HG02981 (cell line): ENCODE measurements around the gene KRTAP10-7.
"Not testable (repeated sequence)": the region's sequence is repeated elsewhere in the genome, so short reads cannot be mapped to it uniquely, and the experiment has no call there.

ENCODE experiments used
- ATAC-seq: cut with Tn5 transposase; IDR thresholded peaks from one replicate; pipeline ENCODE4 v1.9.1; 2021; ENCODE audit warnings: mild to moderate bottlenecking, moderate library complexity; ENCODE audit not compliant: unreplicated experiment

The KRTAP10-7 gene

DNA sequence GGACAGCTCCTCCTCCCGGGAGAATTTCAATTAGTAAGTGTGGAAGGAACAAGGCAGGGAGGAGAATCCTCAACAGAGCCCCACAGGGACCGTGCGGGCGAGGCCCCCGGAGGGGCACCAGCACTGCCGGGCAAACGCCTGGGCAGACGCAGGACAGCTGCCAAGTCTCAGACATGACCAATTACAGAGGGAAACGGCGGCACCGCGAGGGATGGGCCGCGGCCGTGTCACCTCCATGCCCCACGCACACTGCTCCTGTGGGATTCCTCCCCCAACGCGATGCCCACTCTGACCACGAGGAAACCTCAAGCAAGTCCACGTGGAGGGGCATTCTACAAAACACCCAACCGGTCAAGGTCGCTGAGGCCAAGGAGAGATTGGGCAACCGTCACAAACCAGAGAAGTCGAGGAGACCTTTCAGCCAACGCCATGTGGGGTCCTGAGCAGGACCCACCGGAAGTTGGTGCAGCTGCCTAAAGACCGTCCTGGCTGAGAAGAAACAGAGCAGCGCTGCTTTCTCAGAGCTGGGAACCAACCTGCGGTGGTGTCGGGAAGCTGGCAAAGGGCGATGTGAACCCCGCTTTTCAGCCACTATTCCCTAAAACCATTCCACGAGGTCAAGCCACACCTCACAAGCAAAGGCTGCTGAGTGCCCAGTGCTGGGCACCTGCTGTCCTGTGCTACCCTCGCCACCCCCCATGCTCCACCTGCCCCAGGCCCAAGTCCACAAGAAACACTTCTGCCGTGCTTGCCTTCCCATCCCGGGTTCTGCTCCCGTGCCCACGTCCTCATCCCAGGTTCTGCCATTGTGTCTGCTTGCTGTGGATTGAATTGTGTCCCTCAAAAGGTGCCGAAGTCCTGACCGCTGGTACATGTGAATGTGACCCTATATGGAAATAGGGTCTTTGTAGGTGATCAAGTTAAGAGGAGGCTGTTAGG lies 28.3 kb upstream of the KRTAP10-7 start:
- no peak for ATAC-seq

DNA sequence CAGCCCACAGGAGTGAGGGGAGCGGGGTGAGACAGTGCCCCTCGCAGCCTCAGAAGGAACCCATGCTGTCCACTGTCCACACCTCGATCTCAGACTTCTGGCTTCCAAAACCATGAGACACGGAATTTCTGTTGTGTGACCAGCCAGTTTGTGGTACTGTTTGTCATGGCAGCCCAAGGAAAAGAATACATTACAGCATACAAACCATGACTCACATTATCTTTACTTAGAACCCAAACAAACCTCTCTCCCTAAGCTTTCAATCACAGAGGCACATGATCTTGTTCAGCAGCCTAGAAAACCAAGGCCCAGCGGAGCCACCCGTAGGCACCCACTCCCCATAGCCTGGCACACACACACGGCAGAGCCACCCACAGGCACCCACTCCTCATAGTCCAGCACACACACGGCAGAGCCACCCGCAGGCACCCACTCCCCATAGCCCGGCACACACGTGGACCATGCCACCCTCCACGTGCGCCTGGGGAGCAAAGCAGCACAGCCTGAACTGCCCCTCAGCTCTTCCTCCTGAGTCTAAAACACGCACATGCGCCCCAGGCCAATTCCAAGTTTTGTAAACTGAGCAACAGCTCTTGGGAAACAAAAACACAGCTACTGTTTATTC lies 27.3 kb upstream of the KRTAP10-7 start:
- ATAC-seq, result no peak

DNA sequence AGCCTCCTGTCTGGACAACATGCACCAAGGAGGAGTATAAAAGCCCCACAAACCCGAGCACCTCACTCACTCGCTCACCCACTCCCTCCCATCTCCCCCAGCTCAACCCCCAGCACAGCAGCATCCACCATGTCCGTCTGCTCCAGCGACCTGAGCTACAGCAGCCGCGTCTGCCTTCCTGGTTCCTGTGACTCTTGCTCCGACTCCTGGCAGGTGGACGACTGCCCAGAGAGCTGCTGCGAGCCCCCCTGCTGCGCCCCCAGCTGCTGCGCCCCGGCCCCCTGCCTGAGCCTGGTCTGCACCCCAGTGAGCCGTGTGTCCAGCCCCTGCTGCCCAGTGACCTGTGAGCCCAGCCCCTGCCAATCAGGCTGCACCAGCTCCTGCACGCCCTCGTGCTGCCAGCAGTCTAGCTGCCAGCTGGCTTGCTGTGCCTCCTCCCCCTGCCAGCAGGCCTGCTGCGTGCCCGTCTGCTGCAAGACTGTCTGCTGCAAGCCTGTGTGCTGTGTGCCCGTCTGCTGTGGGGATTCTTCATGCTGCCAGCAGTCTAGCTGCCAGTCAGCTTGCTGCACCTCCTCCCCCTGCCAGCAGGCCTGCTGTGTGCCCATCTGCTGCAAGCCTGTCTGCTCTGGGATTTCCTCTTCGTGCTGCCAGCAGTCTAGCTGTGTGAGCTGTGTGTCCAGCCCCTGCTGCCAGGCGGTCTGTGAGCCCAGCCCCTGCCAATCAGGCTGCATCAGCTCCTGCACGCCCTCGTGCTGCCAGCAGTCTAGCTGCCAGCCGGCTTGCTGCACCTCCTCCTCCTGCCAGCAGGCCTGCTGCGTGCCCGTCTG lies 26.6 kb upstream of the KRTAP10-7 start, which contains the start of gene KRTAP10-4:
KRTAP10-4 (plus strand) TSS at position 100 of the 827 bp plus-strand sequence; CDS start at position 130, 30 bp downstream.
- ATAC-seq, result not testable (repeated sequence)

DNA sequence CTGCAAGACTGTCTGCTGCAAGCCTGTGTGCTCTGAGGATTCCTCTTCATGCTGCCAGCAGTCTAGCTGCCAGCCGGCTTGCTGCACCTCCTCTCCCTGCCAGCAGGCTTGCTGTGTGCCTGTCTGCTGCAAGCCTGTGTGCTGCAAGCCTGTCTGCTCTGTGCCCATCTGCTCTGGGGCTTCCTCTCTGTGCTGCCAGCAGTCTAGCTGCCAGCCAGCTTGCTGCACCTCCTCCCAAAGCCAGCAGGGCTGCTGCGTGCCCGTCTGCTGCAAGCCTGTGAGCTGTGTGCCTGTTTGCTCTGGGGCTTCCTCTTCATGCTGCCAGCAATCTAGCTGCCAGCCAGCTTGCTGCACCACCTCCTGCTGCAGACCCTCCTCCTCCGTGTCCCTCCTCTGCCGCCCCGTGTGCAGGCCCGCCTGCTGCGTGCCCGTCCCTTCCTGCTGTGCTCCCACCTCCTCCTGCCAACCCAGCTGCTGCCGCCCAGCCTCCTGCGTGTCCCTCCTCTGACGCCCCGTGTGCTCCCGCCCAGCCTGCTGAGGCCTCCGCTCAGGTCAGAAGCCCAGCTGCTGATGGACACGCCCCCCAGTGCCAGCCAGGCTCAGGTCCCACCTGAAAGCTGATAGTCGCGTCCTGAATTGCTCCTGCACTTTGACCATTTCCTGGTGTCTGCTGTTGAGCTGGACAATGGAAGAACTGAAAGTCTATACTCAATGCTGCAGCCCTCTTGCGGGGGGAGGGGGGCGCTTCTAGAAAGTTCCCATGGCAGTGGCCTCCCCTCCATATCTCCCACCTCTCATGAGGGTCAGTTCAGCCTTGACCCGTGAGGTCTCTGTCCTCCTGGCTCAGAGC lies 25.7 kb upstream of the KRTAP10-7 start:
- ATAC-seq, result no peak

DNA sequence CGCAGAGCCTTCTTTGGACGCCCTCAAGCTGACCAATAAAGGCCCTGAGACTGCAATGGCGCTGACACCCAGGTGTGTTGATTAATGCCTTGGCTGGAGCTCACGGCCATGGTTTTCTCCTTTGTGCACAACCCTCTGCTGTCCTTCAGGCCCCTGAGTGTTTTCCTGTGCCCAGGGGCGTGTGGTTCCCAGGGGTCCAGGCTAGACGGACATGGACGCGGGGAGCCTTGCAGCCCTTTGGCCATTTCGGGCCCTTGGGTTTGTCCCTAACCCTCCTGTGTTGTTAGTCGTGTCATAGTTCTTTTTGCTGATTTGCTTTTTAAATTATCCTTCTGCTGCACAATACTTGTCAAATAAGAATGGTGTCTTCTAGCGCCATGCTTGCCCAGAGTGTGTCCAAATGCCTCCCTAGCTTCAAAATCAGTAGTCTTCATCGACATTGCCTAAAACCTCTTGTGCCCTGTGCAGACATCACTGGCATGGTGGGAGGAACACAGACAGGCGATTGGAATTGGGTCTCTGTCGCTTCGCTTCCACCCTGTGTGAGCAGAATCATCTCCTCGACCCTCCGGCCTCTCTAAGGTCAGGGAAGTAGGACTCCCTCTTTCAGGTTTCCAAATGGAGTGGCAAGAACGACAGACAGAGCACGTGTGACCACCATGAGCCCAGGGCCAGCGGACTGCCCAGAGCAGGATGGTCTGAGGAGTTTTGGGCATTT lies 24.9 kb upstream of the KRTAP10-7 start:
- ATAC-seq, result no peak

DNA sequence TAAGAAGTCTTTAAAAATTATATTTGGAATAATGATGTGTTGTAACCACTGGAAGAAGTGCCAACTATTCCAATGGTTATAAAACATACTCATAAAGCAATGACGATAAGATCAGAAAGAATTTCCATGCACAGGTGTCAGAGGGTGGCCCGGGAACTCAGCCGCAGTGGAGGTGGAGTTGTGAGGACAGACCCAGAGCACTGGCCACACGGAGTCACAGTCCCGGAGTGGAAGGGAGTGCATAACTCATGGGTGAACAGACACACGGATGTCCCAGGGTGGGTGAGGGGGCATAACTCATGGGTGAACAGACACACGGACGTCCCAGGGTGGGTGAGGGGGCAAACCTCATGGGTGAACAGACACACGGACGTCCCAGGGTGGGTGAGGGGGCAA lies 24.4 kb upstream of the KRTAP10-7 start:
- ATAC-seq, result no peak

DNA sequence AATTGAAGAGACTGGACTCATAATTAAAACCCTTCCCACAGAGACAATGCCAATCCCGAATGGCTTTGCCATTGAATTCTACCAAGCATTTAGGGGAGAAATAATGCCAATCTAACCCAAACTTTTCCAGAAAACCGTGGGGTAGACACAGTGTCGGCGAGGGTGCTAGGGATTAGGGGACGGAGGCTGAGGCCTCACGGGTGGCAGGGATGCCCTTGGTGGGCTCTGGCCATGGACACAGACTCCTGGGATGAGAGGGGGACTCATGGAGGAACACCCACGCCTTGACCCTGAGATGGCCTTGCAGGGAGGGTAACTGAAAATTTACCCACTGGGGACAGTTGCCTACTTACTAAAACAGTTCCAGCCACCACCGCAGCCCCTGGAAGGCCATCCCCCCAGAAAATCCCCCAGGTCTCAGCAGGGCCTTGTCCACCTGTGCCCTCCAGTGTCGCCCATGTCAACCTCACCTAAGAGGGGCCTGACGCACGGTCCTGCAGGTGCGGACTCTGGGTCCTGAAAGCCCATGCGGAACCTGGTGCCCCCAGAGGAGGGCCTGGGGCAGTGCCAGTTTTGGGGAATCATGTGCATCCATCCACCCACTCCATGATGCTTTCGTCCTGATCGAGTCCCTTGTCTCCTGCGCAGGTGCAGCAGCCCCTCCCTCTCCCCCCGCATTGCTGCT lies 21.9 kb upstream of the KRTAP10-7 start:
- no peak for ATAC-seq

DNA sequence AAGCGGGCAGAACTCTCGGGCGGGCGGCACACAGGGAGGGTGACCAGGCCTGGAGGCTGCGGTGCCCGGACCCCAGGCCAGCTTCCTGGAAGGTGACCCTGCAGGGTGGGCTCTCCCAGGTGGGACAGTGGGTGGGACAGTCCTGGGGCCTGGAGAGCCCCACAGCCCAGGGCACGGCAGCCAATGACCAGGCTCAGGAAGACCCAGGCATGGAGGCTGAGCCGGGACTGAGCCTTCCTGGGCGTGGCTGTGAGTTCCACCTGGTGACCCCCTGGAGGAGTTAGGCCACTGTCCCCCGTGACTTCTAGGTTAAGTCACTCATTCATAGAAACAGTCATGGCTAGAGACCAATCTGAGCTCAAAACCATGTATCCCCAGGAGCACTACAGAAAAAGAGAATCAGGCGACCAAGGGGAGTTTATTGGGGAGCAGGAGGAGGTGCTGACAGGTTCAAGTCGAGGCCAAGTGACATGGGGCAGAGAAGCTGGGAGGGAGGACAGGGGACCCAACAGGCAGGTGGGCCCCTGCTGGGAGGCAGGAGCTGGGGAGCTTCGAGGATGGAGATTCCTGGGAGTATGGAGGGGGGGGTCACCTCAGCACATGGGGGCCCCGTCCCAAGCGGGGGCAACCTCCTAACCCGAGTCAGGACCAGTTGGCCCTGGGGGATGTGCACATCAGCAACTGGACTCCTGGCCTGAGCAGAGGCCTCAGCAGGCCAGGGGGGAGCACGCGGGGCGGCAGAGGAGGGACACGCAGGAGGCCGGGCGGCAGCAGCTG lies 21.2 kb upstream of the KRTAP10-7 start:
- no peak for ATAC-seq

DNA sequence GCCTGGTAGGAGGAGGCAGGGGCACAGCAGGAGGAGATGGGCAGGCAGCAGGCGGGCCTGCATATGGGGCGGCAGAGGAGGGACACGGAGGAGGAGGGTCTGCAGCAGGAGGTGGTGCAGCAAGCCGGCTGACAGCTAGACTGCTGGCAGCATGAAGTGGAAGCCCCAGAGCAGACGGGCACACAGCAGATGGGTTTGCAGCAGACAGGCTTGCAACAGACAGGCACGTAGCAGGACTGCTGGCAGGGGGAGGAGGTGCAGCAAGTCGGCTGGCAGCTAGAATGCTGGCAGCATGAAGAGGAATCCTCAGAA lies 20.6 kb upstream of the KRTAP10-7 start:
- ATAC-seq, result no peak

DNA sequence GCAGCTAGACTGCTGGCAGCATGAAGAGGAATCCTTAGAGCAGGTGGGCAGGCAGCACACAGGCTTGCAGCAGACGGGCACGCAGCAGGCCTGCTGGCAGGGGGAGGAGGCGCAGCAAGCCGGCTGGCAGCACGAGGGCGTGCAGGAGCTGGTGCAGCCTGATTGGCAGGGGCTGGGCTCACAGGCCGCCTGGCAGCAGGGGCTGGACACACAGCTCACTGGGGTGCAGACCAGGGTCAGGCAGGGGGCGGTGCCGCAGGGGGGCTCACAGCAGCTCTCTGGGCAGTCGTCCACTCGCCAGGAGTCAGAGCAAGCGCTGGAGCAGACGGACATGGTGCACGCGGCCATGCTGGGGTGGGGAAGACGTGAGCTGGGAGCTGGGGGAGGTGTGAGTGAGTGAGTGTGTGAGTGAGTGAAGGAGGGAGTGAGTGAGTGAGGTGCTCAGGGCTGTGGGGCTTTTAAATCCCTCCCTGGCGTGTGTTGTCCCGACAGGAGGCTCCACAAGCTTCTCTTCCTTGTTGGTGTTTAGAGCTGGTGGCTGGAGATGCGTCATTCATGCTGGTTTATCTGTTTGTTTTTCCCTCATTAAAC lies 20.1 kb upstream of the KRTAP10-7 start, which contains the start of gene KRTAP10-5:
KRTAP10-5 (minus strand) TSS at position 374 of the 591 bp plus-strand sequence; CDS start at position 348, 26 bp downstream.
- not testable (repeated sequence) for ATAC-seq

DNA sequence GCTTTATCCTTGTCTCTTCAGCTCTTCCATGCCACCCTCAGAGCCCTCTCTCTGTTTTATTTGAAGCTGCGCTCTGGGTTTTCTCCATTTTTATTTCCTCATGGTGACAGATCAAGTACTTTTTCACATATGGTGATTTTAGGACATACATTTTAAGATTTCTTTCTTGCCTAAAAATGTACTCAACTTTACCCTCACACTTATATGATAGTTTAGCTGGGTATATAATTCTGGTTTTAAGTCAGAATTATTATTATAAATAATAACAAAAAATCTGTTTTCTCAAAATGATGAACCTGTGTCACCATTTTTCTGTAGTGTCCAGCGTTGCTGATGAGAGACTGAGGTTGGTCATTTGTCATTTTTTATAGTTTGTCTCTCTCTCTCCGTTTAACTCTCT lies 19.2 kb upstream of the KRTAP10-7 start:
- no peak for ATAC-seq

DNA sequence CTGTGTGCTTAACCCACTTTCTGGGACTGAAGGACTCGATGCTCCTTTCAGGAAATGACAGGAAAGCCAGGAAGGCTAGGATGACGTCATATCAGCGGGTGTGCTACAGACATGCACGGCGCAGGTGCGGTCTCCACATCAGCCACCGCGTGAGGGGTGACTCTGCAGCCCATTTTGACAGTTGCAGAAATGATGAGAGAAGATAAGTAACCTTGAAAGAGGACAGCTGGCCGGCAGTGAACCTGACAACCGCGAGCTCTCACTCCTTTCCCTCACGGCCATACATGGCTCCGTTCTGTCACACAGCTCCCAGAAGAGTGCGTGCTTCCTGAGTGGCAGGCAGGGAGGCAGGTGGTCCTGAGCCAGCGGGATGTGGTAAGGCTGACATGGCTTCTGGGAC lies 18.3 kb upstream of the KRTAP10-7 start:
- ATAC-seq, result no peak

DNA sequence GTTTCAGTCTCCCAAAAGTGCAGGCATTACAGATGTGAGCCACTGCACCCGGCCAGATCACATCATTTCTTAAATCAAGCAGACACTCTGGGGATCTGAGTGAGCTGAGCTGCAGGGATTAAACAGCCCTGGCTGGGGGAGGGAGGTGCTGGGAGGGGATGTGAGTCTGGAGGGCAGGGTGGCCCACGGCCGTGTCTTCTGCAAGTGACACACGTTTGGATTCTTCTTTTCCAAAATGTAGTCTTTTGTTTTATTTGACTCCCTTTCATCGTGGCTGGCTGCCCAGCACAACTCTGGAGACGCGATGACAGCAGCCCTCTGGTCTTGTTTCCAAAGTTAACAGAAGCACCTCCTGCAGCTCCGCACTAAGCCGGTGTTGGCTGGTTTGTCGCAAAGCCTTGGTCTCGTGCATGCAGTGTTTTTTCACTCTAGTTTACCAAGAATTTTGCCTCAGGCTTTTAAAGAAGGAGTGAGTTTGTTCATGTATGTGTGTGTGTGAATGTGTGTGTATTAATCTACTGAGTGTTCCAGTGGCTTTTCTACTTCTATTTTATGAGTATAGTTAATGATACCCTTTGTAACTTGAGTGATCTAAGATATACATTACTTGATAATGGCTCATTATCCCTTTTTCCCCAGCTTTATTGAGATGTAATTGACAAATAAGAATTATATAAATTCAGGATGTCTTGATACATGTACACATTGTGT lies 17.2 kb upstream of the KRTAP10-7 start:
- ATAC-seq, result no peak

DNA sequence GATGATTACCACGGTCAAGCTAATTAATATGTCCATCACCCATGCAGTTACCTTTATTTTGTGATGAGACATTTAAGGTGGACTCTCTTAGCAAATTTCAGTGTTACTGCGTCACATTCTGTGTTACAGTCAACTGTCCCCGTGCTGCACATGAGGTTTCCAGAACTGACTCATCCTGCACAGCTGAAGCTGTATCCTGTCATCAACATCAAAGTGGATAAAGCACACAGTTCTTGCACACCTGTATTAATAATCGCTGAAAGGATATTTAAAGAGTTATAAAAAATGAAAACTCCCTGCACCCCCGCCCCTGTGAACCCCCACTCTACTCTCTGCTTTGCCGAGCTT lies 16.6 kb upstream of the KRTAP10-7 start:
- ATAC-seq, result no peak

DNA sequence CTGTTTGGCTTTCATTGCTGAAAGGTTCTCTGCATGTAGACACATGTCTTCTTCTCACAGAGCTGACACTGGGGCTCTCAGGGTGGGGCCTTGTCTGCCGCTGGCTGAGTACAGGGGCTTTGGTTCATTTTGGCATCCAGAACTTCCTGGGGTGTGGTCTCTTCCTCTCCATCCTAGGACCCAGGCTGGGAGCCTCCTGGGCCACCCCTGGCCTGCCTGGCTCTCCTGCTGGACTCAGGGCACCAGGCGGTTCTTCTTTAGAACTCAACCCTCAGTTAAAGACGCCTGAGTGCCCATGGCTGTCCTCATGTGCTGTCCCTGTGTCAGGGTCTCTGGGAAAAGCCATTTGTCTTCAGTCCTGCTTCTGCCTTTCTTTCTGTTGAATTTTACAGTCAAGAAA lies 14.5 kb upstream of the KRTAP10-7 start:
- no peak for ATAC-seq

DNA sequence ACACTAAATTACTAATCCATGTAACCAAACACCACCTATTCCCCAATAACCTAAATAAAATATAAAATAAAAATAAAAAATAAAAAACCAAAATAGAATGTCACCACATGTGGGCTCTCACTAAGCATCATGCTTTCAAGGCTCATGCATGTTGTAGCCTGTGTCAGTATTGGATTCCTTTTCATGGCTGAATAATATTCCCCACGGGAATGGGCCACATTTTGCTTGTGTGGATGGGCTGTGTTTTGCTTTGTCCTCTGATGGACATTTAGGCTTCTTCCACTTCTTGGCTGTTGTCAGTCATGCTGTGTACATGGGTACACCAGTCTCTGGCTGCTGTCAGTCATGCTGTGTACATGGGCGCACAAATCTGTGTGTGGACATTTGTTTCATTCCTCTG lies 11.3 kb upstream of the KRTAP10-7 start:
- no peak for ATAC-seq

DNA sequence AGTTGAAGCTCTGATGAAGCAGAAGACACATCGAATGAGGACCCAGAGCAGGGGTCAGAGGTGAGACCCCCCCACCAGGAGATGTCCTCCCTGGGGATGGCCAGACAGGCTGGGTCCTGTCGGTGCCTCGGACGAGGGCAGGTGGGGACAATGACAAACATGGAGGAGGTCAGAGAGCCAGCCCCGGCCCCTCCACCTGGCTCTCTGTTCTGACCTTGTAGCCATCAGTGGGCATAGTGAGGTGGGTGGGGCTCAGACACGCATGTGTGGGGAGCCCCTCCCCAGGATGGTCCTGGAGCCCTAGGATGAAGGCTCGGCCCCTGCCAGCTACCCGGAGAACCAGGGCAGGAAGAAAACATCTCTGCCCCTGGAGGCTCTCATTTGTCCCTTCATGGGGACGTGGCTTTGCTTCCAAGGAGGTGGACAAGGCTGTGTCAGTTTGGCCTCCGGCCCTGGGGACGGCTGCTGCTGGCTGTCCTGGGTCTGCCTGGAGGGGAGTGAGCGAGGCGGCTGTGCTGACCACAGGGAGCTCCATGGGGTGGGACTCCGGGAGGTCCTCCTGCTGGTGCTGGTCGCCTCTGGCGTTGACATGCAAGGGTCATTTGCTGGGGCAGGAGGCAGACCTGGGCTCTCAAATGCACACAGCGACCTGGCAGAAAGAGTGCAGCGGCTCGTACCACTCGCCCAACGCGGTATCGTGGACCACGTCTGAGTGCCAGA lies 10.7 kb upstream of the KRTAP10-7 start:
- no peak for ATAC-seq
